ENCODE results near the gene MCC.

Gene MCC

DNA sequence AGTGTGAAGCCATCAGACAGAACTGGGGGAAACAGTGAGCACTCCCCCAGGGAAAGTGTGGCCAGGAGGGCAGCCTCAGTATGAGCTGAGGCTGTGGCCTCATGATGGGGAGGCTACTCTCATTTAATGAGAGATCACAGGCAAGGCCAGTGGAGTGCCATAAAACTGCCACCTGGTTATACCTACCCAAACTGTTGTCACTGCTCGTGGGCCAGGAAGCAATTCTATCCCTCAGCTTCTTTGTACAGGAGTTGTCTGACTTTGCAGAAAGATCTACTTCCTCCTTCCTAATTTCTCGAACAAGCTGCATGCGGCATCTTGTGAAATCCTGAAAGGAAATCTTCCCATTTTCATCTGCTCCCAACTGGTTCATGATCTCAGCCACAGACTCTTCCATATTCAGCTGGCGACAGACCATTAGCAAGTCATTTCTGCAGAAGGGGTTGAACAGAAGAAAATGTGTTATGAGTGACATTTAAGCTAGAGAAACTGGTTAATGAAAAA lies 103.4 kb downstream of the MCC start:
- TF ChIP-seq, protein P1, sequence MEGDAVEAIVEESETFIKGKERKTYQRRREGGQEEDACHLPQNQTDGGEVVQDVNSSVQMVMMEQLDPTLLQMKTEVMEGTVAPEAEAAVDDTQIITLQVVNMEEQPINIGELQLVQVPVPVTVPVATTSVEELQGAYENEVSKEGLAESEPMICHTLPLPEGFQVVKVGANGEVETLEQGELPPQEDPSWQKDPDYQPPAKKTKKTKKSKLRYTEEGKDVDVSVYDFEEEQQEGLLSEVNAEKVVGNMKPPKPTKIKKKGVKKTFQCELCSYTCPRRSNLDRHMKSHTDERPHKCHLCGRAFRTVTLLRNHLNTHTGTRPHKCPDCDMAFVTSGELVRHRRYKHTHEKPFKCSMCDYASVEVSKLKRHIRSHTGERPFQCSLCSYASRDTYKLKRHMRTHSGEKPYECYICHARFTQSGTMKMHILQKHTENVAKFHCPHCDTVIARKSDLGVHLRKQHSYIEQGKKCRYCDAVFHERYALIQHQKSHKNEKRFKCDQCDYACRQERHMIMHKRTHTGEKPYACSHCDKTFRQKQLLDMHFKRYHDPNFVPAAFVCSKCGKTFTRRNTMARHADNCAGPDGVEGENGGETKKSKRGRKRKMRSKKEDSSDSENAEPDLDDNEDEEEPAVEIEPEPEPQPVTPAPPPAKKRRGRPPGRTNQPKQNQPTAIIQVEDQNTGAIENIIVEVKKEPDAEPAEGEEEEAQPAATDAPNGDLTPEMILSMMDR (IDR thresholded peaks at IDR 0.05; ENCODE audit: insufficient read depth, low read length): no peak
- TF ChIP-seq POLR2AphosphoS5 (IDR thresholded peaks at IDR 0.05; ENCODE audit: low read depth) (no peak), GABPA (IDR thresholded peaks at IDR 0.05; ENCODE audit: low read depth) (no peak), SPI1 (IDR thresholded peaks at IDR 0.05; ENCODE audit: borderline replicate concordance, low read depth) (no peak)
- TF ChIP-seq, protein P2, sequence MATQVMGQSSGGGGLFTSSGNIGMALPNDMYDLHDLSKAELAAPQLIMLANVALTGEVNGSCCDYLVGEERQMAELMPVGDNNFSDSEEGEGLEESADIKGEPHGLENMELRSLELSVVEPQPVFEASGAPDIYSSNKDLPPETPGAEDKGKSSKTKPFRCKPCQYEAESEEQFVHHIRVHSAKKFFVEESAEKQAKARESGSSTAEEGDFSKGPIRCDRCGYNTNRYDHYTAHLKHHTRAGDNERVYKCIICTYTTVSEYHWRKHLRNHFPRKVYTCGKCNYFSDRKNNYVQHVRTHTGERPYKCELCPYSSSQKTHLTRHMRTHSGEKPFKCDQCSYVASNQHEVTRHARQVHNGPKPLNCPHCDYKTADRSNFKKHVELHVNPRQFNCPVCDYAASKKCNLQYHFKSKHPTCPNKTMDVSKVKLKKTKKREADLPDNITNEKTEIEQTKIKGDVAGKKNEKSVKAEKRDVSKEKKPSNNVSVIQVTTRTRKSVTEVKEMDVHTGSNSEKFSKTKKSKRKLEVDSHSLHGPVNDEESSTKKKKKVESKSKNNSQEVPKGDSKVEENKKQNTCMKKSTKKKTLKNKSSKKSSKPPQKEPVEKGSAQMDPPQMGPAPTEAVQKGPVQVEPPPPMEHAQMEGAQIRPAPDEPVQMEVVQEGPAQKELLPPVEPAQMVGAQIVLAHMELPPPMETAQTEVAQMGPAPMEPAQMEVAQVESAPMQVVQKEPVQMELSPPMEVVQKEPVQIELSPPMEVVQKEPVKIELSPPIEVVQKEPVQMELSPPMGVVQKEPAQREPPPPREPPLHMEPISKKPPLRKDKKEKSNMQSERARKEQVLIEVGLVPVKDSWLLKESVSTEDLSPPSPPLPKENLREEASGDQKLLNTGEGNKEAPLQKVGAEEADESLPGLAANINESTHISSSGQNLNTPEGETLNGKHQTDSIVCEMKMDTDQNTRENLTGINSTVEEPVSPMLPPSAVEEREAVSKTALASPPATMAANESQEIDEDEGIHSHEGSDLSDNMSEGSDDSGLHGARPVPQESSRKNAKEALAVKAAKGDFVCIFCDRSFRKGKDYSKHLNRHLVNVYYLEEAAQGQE (IDR thresholded peaks at IDR 0.05; ENCODE audit: insufficient replicate concordance, low read depth): no peak
- H3K27ac ChIP-seq (replicated peaks): no peak overlapping the region
- no peaks in the 10 kb centered on the region for H3K27me3 ChIP-seq (ENCODE audit: insufficient read depth, poor library complexity, severe bottlenecking)
- peak in 1 of 2 experiments; percentile 2 for DNase-seq (ENCODE audit: low read depth in 1 of 2, low spot score in 1 of 2)
- no peak overlapping the region for H3K4me3 ChIP-seq (replicated peaks; ENCODE audit: insufficient read depth, low read length)

DNA sequence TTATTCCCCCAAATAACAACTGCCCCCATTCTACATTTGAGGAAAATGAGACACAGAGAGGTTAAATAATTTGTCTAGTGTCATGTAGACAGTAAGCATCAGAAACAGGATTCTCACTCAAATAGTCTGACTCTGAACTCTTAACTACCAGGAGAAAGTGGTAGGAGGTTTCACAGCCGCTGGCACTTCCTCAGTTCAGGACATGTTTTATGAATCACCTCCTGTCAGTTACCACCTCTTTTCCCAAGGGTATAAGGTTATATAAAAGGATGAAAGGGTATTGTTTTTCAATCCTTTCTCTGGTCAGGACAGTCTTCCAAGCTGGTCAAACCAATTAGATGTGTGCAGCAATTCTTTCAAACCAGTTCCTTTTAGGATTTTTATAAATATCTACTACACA lies 105.5 kb downstream of the MCC start:
- Histone ChIP-seq H3K27ac (replicated peaks) (no peak overlapping the region), H3K4me3 (replicated peaks; ENCODE audit: insufficient read depth, low read length) (no peak overlapping the region), H3K27me3 (ENCODE audit: insufficient read depth, poor library complexity, severe bottlenecking) (no peaks in the 10 kb centered on the region)
- DNase-seq (ENCODE audit: low read depth in 1 of 2, low spot score in 1 of 2): no peak
- TF ChIP-seq GABPA (IDR thresholded peaks at IDR 0.05; ENCODE audit: low read depth) (no peak), SPI1 (IDR thresholded peaks at IDR 0.05; ENCODE audit: borderline replicate concordance, low read depth) (no peak), POLR2AphosphoS5 (IDR thresholded peaks at IDR 0.05; ENCODE audit: low read depth) (no peak)
- TF ChIP-seq, protein P2 (IDR thresholded peaks at IDR 0.05; ENCODE audit: insufficient replicate concordance, low read depth): no peak
- TF ChIP-seq, protein P1 (IDR thresholded peaks at IDR 0.05; ENCODE audit: insufficient read depth, low read length): no peak

DNA sequence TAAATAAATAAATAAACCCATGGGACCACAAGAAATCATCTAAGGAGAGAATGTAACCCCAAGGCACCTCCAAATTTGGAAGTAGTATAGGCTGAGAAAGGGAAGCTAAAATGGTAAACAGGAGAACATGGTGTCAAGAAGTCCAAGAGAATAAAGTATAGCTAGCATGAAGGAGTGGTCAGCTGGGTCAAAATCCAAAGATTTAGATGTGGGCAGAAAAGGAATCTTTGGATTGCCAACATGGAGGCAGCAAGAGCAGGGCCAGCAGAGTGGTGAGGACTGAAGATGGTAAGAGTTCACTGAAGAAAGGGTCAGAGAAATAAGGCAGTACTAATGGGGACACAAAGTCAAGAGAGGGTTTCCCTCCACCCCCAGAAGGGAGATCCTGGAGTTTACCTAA lies 106.5 kb downstream of the MCC start:
- Histone ChIP-seq H3K4me3 (replicated peaks; ENCODE audit: insufficient read depth, low read length) (no peak overlapping the region), H3K27ac (replicated peaks) (no peak overlapping the region), H3K27me3 (ENCODE audit: insufficient read depth, poor library complexity, severe bottlenecking) (no peaks in the 10 kb centered on the region)
- TF ChIP-seq, protein P2 (IDR thresholded peaks at IDR 0.05; ENCODE audit: insufficient replicate concordance, low read depth): no peak
- TF ChIP-seq, protein P1 (IDR thresholded peaks at IDR 0.05; ENCODE audit: insufficient read depth, low read length): no peak
- no peak for DNase-seq (ENCODE audit: low read depth in 1 of 2, low spot score in 1 of 2)
